Measurements from ENCODE around the gene FADS6. TPM values are rescaled to one million over a fixed set of nuclear protein-coding genes. Genes with fewer than 3 reads are reported as not detected.

Gene FADS6
- total RNA-seq, 4 donors from 2014 or later, result not detected

DNA sequence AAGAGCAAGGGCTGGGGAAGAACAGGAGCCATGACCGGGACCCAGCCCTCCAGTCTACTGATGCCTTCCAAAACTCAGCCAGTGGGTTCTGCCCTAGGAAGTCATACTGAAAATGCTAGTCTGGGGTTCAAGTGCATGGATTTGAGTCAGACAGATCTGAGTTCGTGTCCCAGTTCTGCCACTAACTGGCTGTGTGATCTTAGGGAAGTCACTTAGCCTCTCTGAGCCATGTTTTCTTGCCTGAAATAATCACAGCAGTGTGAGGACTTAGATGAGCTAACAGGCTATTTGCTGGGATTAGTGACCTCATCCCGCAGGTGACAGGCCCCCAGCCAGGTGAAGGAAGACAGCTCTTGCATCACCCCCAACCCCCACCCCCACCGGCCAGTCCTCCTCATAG is 38.1 kb downstream of the FADS6 start:
- ATAC-seq (ENCODE audit: low FRiP score) (no peak), DNase-seq (ENCODE audit: low spot score) (no peak)
- TF ChIP-seq, protein P1, sequence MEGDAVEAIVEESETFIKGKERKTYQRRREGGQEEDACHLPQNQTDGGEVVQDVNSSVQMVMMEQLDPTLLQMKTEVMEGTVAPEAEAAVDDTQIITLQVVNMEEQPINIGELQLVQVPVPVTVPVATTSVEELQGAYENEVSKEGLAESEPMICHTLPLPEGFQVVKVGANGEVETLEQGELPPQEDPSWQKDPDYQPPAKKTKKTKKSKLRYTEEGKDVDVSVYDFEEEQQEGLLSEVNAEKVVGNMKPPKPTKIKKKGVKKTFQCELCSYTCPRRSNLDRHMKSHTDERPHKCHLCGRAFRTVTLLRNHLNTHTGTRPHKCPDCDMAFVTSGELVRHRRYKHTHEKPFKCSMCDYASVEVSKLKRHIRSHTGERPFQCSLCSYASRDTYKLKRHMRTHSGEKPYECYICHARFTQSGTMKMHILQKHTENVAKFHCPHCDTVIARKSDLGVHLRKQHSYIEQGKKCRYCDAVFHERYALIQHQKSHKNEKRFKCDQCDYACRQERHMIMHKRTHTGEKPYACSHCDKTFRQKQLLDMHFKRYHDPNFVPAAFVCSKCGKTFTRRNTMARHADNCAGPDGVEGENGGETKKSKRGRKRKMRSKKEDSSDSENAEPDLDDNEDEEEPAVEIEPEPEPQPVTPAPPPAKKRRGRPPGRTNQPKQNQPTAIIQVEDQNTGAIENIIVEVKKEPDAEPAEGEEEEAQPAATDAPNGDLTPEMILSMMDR (IDR thresholded peaks at IDR 0.05), result no peak

DNA sequence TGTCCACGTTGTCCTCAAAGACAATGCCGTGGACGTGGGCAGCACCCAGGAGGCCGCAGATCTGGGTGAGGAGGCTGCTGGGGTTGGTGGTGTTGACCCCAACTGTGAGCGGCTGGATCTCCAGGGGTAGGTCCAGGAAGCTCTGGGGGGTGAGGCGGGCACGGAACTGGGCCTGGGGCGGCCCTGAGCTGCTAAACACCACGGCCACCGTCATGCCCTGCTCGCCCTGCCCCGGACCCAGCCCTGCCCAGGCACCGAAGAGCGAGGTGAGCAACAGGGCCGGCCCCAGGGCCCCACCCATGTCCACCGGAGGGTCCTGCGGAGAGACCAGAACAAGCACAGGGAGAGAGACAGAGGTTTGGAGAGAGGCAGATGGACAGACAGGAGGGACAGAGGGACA is 38.6 kb downstream of the FADS6 start:
- ATAC-seq (ENCODE audit: low FRiP score), result no peak
- TF ChIP-seq, protein P1 (IDR thresholded peaks at IDR 0.05), result no peak
- DNase-seq (ENCODE audit: low spot score), result no peak

DNA sequence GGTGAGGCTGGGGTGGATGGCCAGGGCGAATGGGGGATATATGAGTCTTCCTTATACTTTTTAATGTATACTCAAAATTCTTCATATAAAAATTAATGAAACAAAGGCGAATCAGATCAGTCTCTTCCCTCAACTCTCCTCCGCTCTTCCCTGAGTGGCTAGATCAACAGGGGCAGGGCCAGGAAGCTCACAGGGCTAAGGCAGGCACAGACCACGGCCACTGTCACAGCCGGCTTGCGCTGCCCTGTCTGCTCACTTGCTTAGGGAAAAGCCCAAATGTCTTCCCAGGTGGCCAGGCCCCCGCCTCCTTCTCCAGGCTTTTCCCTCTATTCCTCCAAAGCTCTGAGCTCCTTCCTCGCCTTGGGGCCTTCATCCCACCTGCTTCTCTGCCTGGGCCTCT is 39.8 kb downstream of the FADS6 start:
- DNase-seq (ENCODE audit: low spot score) (no peak), ATAC-seq (ENCODE audit: low FRiP score) (no peak)
- TF ChIP-seq, protein P1 (IDR thresholded peaks at IDR 0.05), result no peak

DNA sequence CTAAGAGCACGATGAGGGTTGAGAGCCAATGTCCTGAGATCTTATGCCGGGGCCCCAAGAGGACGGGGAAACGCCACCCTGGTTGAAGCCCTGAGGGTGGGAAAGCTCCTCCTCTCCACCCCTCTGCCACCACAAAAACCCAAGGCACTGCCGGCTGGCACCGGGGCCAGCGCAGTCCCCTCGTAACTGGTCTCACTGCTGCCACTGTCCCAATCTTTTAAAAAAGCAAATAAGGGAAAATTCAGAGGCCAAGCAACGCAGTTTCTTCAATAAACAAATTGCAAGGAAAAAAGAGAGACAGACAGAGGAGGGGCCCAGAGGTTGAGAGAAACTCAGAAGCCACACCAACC is 40.4 kb downstream of the FADS6 start:
- ATAC-seq (ENCODE audit: low FRiP score) (no peak), DNase-seq (ENCODE audit: low spot score) (no peak)
- TF ChIP-seq, protein P1 (IDR thresholded peaks at IDR 0.05), result no peak

DNA sequence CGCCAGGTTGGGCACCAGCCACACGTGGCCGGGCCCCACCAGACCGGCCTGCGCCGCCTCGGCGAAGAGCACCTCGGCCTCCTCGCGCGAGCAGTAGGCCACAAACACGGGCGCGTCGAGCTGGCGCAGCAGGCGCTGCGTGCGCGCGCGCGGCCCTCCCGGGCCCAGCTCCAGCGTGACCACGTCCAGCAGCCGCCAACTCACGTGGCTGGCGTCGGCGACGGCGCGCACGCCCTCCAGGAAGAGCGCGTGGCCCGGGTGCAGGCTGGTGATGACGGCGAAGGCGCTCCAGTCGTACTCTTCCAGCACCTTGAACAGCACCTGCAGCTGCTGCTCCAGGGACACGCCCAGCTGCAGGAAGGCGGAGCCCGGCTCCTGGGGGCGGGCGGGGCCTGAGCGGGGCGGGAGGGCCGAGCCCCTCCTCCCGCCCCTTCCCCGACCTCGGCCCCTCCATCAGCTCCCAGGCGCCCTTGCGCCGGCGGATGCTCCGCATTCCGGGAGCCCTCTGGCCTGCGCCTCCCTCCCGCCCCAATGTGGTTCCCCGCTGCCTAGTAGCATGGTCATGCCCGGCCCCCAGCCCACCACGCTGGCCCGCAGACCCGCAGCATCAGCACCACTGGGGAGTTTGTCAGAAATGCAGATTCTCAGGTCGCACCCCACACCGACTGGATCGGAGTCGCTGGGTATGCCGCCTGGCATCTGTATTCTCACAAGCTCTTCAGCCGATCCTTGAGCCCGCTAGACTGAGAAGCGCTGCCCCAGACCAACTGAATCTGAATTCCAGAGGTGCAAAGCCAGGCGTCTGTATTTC is 41.0 kb downstream of the FADS6 start:
- DNase-seq (ENCODE audit: low spot score) (no peak), ATAC-seq (ENCODE audit: low FRiP score) (peak; percentile 26)

DNA sequence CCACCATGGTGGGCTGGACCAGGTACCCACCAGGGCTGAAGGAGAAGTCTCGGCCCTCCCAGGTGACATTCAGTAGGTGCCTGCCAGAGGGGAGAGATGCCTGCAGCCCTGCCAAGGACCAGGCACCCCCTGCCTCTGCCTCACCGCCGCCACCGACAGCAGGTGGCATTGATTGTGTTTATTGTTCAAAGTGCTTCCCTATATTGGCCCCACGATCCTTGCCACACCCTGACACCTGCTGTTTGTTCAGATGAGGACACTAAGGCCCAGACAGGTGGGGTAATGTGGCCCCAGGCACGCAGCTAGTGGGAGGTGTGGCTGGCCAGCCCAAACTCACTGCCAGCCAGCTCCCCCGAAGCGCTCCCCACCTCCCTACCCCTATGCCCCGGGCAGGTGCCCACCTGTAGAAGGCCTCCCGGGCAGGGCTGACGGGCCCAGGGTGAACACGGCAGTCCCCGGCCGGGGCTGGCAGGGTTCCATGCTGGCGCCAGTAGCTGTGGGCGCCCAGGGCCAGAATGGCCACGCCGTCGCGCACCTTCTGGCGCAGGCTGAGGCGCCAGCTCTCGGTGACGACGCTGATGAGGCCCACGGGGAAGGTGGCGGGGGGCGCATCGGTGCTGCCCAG is 41.7 kb downstream of the FADS6 start:
- DNase-seq (ENCODE audit: low spot score) (no peak), ATAC-seq (ENCODE audit: low FRiP score) (no peak)
- TF ChIP-seq, protein P1 (IDR thresholded peaks at IDR 0.05), result no peak

More for the DNA sequence above, 41.0 kb downstream of the FADS6 start:
- TF ChIP-seq, protein P1 (IDR thresholded peaks at IDR 0.05), result no peak

DNA sequence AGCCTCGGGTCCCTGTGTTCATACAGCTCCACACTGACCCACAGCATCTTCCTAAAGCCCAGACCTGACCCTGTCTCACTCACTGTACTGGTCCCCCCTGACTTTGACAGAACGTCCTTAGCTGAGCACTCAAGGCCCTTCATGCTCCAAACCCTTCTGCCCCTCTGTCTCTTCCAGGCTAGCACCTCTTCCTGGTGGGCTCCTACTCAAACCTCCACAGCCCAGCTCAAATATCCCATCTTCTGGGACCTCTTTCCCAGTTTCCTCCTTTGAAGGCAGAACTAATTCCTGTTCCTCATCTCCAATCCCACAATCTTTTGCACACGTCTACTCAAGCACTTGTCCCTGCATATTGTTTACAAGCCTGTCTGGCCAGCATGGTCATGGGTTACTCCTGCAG is 42.5 kb downstream of the FADS6 start:
- TF ChIP-seq, protein P1 (IDR thresholded peaks at IDR 0.05), result no peak
- ATAC-seq (ENCODE audit: low FRiP score) (no peak), DNase-seq (ENCODE audit: low spot score) (no peak)

Measured in omental fat pad (tissue), 4 donors.